DMS 273 treated with DMSO at 0.1 percent for 48 hours (cell line): ENCODE measurements around the gene TERT.

ENCODE experiments used
- DNase-seq: peaks from one replicate; lab custom pipeline; 2025; lab: John Stamatoyannopoulos, UW

The TERT gene

GRCh38 chr5:1219098-1219767 is 75.6 kb downstream of the TERT start:
- no peak for DNase-seq

DNA sequence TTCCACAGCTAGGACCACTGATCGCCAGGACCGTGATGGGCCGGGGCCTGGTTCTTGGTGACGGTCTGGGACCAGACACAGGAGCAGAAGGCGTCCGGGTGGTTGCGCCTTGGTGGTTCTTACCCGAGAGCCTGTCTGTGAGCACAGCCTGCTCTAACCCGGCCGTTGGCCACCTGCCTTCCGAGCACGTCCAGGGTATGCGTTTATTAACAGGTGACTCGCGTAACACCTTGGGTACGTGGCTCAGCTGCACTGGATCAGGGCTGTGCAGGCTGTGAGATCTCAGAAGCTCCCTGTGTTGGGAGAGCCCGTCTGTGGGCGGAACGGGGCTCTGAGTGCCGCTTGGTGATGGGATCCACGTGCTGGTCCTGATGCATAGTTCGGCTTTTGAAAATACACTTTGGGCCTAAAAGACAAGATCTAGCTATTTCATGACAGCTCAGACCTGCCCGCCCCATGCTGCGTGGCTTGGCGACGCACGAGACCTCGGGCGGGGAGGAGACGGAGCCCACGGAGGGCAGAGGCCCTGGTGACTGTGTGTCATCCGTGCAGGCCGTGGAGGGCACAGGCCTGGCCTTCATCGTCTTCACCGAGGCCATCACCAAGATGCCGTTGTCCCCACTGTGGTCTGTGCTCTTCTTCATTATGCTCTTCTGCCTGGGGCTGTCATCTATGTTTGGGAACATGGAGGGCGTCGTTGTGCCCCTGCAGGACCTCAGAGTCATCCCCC is 76.4 kb downstream of the TERT start:
- no peak for DNase-seq

GRCh38 chr5:1217596-1218206 is 77.2 kb downstream of the TERT start:
- no peak for DNase-seq

GRCh38 chr5:1216918-1217295 is 78.0 kb downstream of the TERT start:
- no peak for DNase-seq

GRCh38 chr5:1216211-1216917 is 78.5 kb downstream of the TERT start:
- no peak for DNase-seq

- DNase-seq: no peak
Observed at GRCh38 chr5:1215320-1216096, 79.4 kb downstream of the TERT start.

- DNase-seq: no peak
Observed at GRCh38 chr5:1214936-1215220, 80.0 kb downstream of the TERT start.

- DNase-seq: no peak
Observed at GRCh38 chr5:1214163-1214935, 80.5 kb downstream of the TERT start.

- DNase-seq: no peak
Observed at GRCh38 chr5:1213508-1214162, 81.2 kb downstream of the TERT start.

DNA sequence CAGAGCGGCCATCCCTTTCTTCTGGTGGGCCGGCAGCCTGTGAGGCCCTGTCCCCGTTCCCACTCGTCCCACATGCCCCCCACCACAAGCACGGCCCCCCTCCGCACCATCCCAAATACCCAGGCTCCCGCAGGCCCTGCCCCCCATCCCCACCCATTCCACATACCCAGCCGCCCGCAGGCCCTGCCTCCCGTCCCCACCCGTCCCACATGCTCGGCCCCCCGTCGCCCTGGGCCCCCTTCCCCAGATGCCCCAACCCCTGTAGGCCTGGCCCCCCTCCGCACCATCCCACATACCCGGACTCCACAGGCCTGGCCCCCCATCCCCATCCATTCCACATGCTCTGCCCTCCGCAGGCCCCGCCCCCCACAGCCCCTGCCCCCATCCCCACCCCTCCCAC is 82.0 kb downstream of the TERT start:
- DNase-seq: no peak

GRCh38 chr5:1212271-1212670 is 82.6 kb downstream of the TERT start:
- DNase-seq: no peak

GRCh38 chr5:1211701-1212100 is 83.2 kb downstream of the TERT start:
- DNase-seq: no peak

- no peak for DNase-seq
Observed at GRCh38 chr5:1210832-1211251, 84.0 kb downstream of the TERT start.

GRCh38 chr5:1209896-1210776 is 84.7 kb downstream of the TERT start:
- DNase-seq: no peak

DNA sequence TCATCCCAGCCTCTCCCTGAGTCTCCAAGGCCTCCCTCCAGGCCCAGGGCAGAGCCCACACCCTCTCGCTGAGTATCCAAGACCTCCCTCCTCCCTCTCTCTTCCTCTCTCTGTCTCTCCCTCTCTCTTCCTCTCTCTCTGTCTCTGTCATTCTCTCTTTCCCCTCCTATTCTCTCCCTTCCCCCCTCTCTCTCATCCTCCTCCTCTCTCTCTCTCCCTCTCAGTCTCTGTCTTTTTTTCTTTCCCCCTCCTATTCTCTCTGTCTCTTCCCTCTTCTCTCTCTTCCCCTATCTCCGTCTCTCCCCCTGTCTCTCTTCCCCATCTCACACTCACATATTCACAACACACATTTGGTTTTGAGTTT is 85.4 kb downstream of the TERT start:
- DNase-seq: no peak

DNA sequence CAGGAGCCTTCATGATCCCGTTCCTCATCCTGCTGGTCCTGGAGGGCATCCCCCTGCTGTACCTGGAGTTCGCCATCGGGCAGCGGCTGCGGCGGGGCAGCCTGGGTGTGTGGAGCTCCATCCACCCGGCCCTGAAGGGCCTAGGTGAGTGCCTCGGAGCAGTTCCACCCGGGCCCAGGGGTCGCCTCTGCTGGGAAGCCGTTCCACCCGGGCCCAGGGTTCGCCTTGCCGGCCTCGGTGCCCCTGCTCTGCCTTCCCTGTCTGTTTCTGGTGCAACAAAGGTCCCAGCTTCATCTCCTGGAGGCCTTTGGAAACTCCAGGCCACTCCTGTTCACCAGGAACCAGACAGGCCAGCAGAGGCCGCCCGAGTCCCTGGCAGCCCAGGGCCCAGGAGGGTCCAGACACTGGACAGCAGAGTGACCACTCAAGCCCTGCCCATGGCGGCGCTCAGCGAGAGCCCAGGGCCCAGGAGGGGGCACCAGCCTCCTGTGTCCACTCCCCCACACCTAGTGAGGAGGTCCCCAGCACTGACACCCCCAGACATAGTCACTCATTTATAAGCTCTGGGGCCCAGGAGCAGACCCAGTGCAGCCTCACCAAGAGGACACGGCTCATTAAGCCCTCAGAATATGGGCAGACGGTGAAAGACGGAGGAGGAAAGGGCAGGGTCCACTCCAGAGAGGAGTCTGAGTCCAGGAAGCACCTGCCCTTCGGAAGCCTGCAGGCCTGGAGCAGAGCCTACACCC is 86.0 kb downstream of the TERT start:
- no peak for DNase-seq

GRCh38 chr5:1208221-1208742 is 86.6 kb downstream of the TERT start:
- DNase-seq: no peak

- DNase-seq: no peak
Observed at GRCh38 chr5:1207555-1207954, 87.3 kb downstream of the TERT start.
